ENCODE data around the gene DSTN.

DSTN gene

GRCh38 chr20:17549131-17549530 is 20.7 kb upstream of the DSTN start:
- DNase-seq (ENCODE audit: low spot score) = no peak

- DNase-seq (ENCODE audit: low spot score) = no peak
Observed at GRCh38 chr20:17555106-17555505, 14.8 kb upstream of the DSTN start.

GRCh38 chr20:17556837-17557674 is 12.8 kb upstream of the DSTN start:
- peak; percentile 73 for DNase-seq (ENCODE audit: low spot score)

GRCh38 chr20:17557675-17558006 is 12.2 kb upstream of the DSTN start:
- peak; percentile 46 for DNase-seq (ENCODE audit: low spot score)

GRCh38 chr20:17558154-17558940 is 11.5 kb upstream of the DSTN start:
- peak; percentile 79 for DNase-seq (ENCODE audit: low spot score)

- no peak for DNase-seq (ENCODE audit: low spot score)
Observed at GRCh38 chr20:17558941-17559304, 11.0 kb upstream of the DSTN start.

GRCh38 chr20:17559338-17559737 is 10.5 kb upstream of the DSTN start:
- DNase-seq (ENCODE audit: low spot score) = no peak

- no peak for DNase-seq (ENCODE audit: low spot score)
Observed at GRCh38 chr20:17560344-17561074, 9.4 kb upstream of the DSTN start.

- peak; percentile 60 for DNase-seq (ENCODE audit: low spot score)
Observed at GRCh38 chr20:17562804-17563305, 7.0 kb upstream of the DSTN start.

GRCh38 chr20:17565169-17565845 is 4.6 kb upstream of the DSTN start:
- no peak for DNase-seq (ENCODE audit: low spot score)

- DNase-seq (ENCODE audit: low spot score) = no peak
Observed at GRCh38 chr20:17566345-17566744, 3.5 kb upstream of the DSTN start.

GRCh38 chr20:17568045-17568788 is 1.7 kb upstream of the DSTN start:
- no peak for DNase-seq (ENCODE audit: low spot score)

GRCh38 chr20:17568972-17569521 is 828 bp upstream of the DSTN start:
- peak; percentile 91 for DNase-seq (ENCODE audit: low spot score)

GRCh38 chr20:17570347-17571152 is 675 bp downstream of the DSTN start:
- peak; percentile 57 for DNase-seq (ENCODE audit: low spot score)

GRCh38 chr20:17571153-17571527 is 1.3 kb downstream of the DSTN start:
- no peak for DNase-seq (ENCODE audit: low spot score)

- DNase-seq (ENCODE audit: low spot score) = no peak
Observed at GRCh38 chr20:17572034-17572638, 2.3 kb downstream of the DSTN start.

- no peak for DNase-seq (ENCODE audit: low spot score)
Observed at GRCh38 chr20:17573463-17573862, 3.6 kb downstream of the DSTN start.

GRCh38 chr20:17576215-17576614 is 6.3 kb downstream of the DSTN start:
- DNase-seq (ENCODE audit: low spot score) = no peak

- no peak for DNase-seq (ENCODE audit: low spot score)
Observed at GRCh38 chr20:17579369-17580039, 9.6 kb downstream of the DSTN start.
